Lower lobe of right lung (tissue), 2 donors: ENCODE measurements around the gene TRPV3. TPM values are rescaled to one million over a fixed set of nuclear protein-coding genes. Genes with fewer than 3 reads are reported as not detected.
"Not testable (repeated sequence)": the region's sequence is repeated elsewhere in the genome, so short reads cannot be mapped to it uniquely, and the experiment has no call there.

Experiments
- ATAC-seq, 2 donors: fragments of 200-7000 bp; cut with Tn5 transposase; one replicate each; pipeline ENCODE4 v1.9.1; 2020 to 2022; ENCODE audit warnings: mild to moderate bottlenecking in 2 of 2, moderate library complexity in 2 of 2
- DNase-seq: peaks from one replicate; pipeline ENCODE4 v3.0.0-alpha.2; 2020
- H3K27ac ChIP-seq: fragments of 200-600 bp; one replicate; pipeline ENCODE4 v1.8.0; 2022
- H3K27me3 ChIP-seq: fragments of 200-600 bp; one replicate; pipeline ENCODE4 v1.8.0; 2022; ENCODE audit warnings: low read depth
- H3K36me3 ChIP-seq: fragments of 200-600 bp; one replicate; pipeline ENCODE4 v1.8.0; 2022; ENCODE audit warnings: mild to moderate bottlenecking
- H3K4me1 ChIP-seq: fragments of 200-600 bp; one replicate; pipeline ENCODE4 v1.8.0; 2022
- H3K4me3 ChIP-seq: fragments of 200-600 bp; one replicate; pipeline ENCODE4 v1.8.0; 2022; ENCODE audit warnings: mild to moderate bottlenecking
- H3K9me3 ChIP-seq: fragments of 200-600 bp; one replicate; pipeline ENCODE4 v1.8.0; 2022
- CTCF ChIP-seq: fragments of 200-600 bp; IDR thresholded peaks from one replicate; pipeline ENCODE4 v1.8.0; 2022; ENCODE audit warnings: antibody characterized with exemption, mild to moderate bottlenecking
- intact Hi-C: fragments of 100-400 bp; cut with DNase I; formaldehyde crosslinking; loops from one replicate; pipeline ENCODE4 v1.11.0; 2022
- total RNA-seq: library from RNA; stranded (reverse); fragmentation: NEBNext Ultra II Directional; extraction: Animal tissue kit (Norgen Biotek cat#: 25700); gene quantifications from one replicate; pipeline ENCODE4 v1.2.1, GENCODE V29; 2021
- donor health status: DM: no; HTN: yes; CAD: no; lungs with severe emphysema.

Gene TRPV3
- total RNA-seq, 1 donor from 2014 or later, result 0.68 TPM

GRCh38 chr17:3469529-3469928 lies 88.1 kb downstream of the TRPV3 start:
- H3K27ac ChIP-seq, result no peak overlapping the region
- H3K36me3 ChIP-seq, result no peaks in the 10 kb centered on the region
- DNase-seq (no peak), ATAC-seq (no peak)
- H3K27me3 ChIP-seq, result no peaks in the 10 kb centered on the region
- no peak overlapping the region for H3K4me3 ChIP-seq
- no peaks in the 10 kb centered on the region for H3K9me3 ChIP-seq
- no peak for TF ChIP-seq CTCF
- intact Hi-C loops, result no loop called here
- H3K4me1 ChIP-seq, result no peaks in the 10 kb centered on the region

- H3K9me3 ChIP-seq, intact Hi-C loops, H3K27ac ChIP-seq, H3K4me3 ChIP-seq, H3K27me3 ChIP-seq, H3K36me3 ChIP-seq, ATAC-seq, DNase-seq, H3K4me1 ChIP-seq: not testable (repeated sequence)
These were observed 91.3 kb downstream of the TRPV3 start for GRCh38 chr17:3466355-3466754.

Other genes with a start within 250 kb of the TRPV3 start
- not detected for gene OR3A2, start 171.5 kb downstream of the TRPV3 start, total RNA-seq
- not detected for gene OR1E1, start 159.4 kb downstream of the TRPV3 start, total RNA-seq
- not detected for gene OR3A3, start 146.4 kb downstream of the TRPV3 start, total RNA-seq
- gene OR1E2, start 124.0 kb downstream of the TRPV3 start, total RNA-seq, result not detected
- gene SPATA22, start 86.0 kb downstream of the TRPV3 start, total RNA-seq, result 0.53 TPM
- 8.2 TPM for gene ASPA, start 81.8 kb downstream of the TRPV3 start, total RNA-seq
- gene TRPV1, start 51.6 kb upstream of the TRPV3 start, total RNA-seq, result 3.4 TPM
- gene SHPK, start 78.4 kb upstream of the TRPV3 start, total RNA-seq, result 10.6 TPM
- gene CTNS, start 78.9 kb upstream of the TRPV3 start, total RNA-seq, result 21.1 TPM
- 82.8 TPM for gene TAX1BP3, start 110.8 kb upstream of the TRPV3 start, total RNA-seq
- 32.9 TPM for gene EMC6, start 111.0 kb upstream of the TRPV3 start, total RNA-seq
- gene P2RX5, start 138.3 kb upstream of the TRPV3 start, total RNA-seq, result 2.5 TPM
- 0.68 TPM for gene HASPIN, start 166.1 kb upstream of the TRPV3 start, total RNA-seq
- 35.4 TPM for gene ITGAE, start 243.4 kb upstream of the TRPV3 start, total RNA-seq